ENCODE results near the gene TXNRD2.
A peak's percentile ranks its signal among the peaks of the same experiment; 100 is the strongest.

DNA sequence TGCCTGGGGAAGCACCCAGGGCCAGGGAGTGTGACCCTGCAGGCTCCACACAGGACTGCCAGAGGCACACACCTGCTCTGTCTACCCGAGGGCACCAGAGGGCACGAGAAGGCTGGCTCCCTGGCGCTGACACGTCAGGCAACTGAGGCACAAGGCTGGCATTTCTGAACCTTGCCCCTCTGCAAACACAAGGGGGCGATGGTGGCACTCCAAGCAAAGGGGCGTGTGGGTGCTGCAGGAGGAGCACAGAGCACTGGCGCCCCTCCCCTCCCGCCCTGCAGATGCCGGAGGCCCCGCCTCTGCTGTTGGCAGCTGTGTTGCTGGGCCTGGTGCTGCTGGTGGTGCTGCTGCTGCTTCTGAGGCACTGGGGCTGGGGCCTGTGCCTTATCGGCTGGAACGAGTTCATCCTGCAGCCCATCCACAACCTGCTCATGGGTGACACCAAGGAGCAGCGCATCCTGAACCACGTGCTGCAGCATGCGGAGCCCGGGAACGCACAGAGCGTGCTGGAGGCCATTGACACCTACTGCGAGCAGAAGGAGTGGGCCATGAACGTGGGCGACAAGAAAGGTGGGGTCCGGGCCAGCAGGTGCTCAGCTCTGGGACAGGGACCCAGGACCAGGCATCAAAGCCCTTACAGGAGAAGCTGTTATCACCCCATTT is 20.8 kb upstream of the TXNRD2 start:
- no peak for TF ChIP-seq RCOR1 (IDR thresholded peaks at IDR 0.05; ENCODE audit: insufficient replicate concordance, low read length)
- TF ChIP-seq CTCF (conservative IDR thresholded peaks at IDR 0.05; ENCODE audit: low read depth, low read length): peak; percentile 62
- TF ChIP-seq, protein P1, sequence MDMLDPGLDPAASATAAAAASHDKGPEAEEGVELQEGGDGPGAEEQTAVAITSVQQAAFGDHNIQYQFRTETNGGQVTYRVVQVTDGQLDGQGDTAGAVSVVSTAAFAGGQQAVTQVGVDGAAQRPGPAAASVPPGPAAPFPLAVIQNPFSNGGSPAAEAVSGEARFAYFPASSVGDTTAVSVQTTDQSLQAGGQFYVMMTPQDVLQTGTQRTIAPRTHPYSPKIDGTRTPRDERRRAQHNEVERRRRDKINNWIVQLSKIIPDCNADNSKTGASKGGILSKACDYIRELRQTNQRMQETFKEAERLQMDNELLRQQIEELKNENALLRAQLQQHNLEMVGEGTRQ (IDR thresholded peaks at IDR 0.05; ENCODE audit: low read depth, low read length): no peak
- TF ChIP-seq SMC3 (IDR thresholded peaks at IDR 0.05; ENCODE audit: low read depth, low read length): peak; percentile 32; the same call in 1 of the 2 replicates

Measured in IMR-90 (cell line).